ENCODE measurements around the gene OAS2. TPM values are rescaled to one million over a fixed set of nuclear protein-coding genes. Genes with fewer than 3 reads are reported as not detected.
A peak's percentile ranks its signal among the peaks of the same experiment; 100 is the strongest.

OAS2 gene
- total RNA-seq, 2 donors from 2014 or later: 11.9 to 21.2 TPM

GRCh38 chr12:113043240-113043639, 64.9 kb downstream of the OAS2 start:
- Histone ChIP-seq H3K27ac (no peak overlapping the region), H3K36me3 (no peaks in the 10 kb centered on the region), H3K9me3 (no peaks in the 10 kb centered on the region), H3K27me3 (replicated peaks; ENCODE audit: insufficient read depth) (no peaks in the 10 kb centered on the region), H3K4me3 (no peak overlapping the region), H3K4me1 (ENCODE audit: control insufficient read depth in 1 of 2, low read depth in 2 of 2) (no peaks in the 10 kb centered on the region)
- DNase-seq (ENCODE audit: low spot score) (no peak), ATAC-seq (ENCODE audit: insufficient number of reproducible peaks, low FRiP score, low read depth) (no peak)
- TF ChIP-seq CTCF (IDR thresholded peaks at IDR 0.05): no peak

- H3K27me3 ChIP-seq (replicated peaks; ENCODE audit: insufficient read depth): no peaks in the 10 kb centered on the region
- DNase-seq (ENCODE audit: low spot score) (no peak), ATAC-seq (ENCODE audit: insufficient number of reproducible peaks, low FRiP score, low read depth) (no peak)
- no peak overlapping the region for H3K27ac ChIP-seq
- H3K4me1 ChIP-seq (ENCODE audit: control insufficient read depth in 1 of 2, low read depth in 2 of 2): no peaks in the 10 kb centered on the region
- TF ChIP-seq CTCF (IDR thresholded peaks at IDR 0.05): no peak
- no peaks in the 10 kb centered on the region for H3K9me3 ChIP-seq
- H3K4me3 ChIP-seq: no peak overlapping the region
- no peaks in the 10 kb centered on the region for H3K36me3 ChIP-seq
Measured at GRCh38 chr12:113044516-113044915, 66.2 kb downstream of the OAS2 start.

- Histone ChIP-seq H3K27ac (no peak overlapping the region), H3K9me3 (no peaks in the 10 kb centered on the region), H3K4me1 (ENCODE audit: control insufficient read depth in 1 of 2, low read depth in 2 of 2) (no peaks in the 10 kb centered on the region), H3K36me3 (no peaks in the 10 kb centered on the region), H3K4me3 (no peak overlapping the region), H3K27me3 (replicated peaks; ENCODE audit: insufficient read depth) (no peaks in the 10 kb centered on the region)
- TF ChIP-seq CTCF (IDR thresholded peaks at IDR 0.05): peak; percentile 78
- DNase-seq (ENCODE audit: low spot score): peak; percentile 19
- no peak for ATAC-seq (ENCODE audit: insufficient number of reproducible peaks, low FRiP score, low read depth)
Measured at GRCh38 chr12:113048716-113049127, 70.4 kb downstream of the OAS2 start.

- no peak for TF ChIP-seq CTCF (IDR thresholded peaks at IDR 0.05)
- no peaks in the 10 kb centered on the region for H3K27me3 ChIP-seq (replicated peaks; ENCODE audit: insufficient read depth)
- H3K4me1 ChIP-seq (ENCODE audit: control insufficient read depth in 1 of 2, low read depth in 2 of 2): no peaks in the 10 kb centered on the region
- no peaks in the 10 kb centered on the region for H3K36me3 ChIP-seq
- no peak for ATAC-seq (ENCODE audit: insufficient number of reproducible peaks, low FRiP score, low read depth)
- H3K4me3 ChIP-seq: no peak overlapping the region
- no peak for DNase-seq (ENCODE audit: low spot score)
- H3K27ac ChIP-seq: no peak overlapping the region
- H3K9me3 ChIP-seq: no peaks in the 10 kb centered on the region
Measured at GRCh38 chr12:113049976-113050742, 71.8 kb downstream of the OAS2 start.

- Histone ChIP-seq H3K9me3 (no peaks in the 10 kb centered on the region), H3K4me1 (ENCODE audit: control insufficient read depth in 1 of 2, low read depth in 2 of 2) (no peaks in the 10 kb centered on the region), H3K27me3 (replicated peaks; ENCODE audit: insufficient read depth) (no peaks in the 10 kb centered on the region), H3K27ac (no peak overlapping the region), H3K4me3 (no peak overlapping the region), H3K36me3 (no peaks in the 10 kb centered on the region)
- ATAC-seq (ENCODE audit: insufficient number of reproducible peaks, low FRiP score, low read depth) (no peak), DNase-seq (ENCODE audit: low spot score) (no peak)
- TF ChIP-seq CTCF (IDR thresholded peaks at IDR 0.05): no peak
Measured at GRCh38 chr12:113050795-113051194, 72.5 kb downstream of the OAS2 start.

Data from thoracic aorta (tissue), 2 donors.